ENCODE data around the gene DDX31.

DDX31 gene

DNA sequence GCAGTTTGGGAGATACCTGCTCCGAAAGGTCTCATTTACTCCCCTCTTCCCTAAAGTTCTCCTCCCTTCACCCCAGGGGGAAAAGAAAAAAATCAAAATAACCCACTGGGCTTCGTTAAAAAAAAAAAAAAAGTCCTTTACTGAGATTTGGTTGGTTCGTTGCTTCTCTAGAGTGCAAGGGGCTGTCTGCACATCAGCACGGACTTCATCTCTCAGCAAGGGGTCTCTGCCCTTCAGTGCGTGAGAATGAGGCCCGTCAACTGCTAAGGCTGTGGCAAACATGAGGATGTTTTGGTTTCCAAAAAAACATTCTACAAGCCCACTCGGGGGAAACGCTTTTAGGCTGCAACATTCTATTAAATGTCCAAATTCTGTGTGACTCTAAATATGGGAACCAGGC, 77.3 kb downstream of the DDX31 start:
- in situ Hi-C loops (cut with MboI; ENCODE audit: low sequenced_read_pairs, unreplicated experiment), result no loop called here
- TF ChIP-seq, protein P1, sequence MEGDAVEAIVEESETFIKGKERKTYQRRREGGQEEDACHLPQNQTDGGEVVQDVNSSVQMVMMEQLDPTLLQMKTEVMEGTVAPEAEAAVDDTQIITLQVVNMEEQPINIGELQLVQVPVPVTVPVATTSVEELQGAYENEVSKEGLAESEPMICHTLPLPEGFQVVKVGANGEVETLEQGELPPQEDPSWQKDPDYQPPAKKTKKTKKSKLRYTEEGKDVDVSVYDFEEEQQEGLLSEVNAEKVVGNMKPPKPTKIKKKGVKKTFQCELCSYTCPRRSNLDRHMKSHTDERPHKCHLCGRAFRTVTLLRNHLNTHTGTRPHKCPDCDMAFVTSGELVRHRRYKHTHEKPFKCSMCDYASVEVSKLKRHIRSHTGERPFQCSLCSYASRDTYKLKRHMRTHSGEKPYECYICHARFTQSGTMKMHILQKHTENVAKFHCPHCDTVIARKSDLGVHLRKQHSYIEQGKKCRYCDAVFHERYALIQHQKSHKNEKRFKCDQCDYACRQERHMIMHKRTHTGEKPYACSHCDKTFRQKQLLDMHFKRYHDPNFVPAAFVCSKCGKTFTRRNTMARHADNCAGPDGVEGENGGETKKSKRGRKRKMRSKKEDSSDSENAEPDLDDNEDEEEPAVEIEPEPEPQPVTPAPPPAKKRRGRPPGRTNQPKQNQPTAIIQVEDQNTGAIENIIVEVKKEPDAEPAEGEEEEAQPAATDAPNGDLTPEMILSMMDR (IDR thresholded peaks at IDR 0.05; ENCODE audit: borderline replicate concordance, control extremely low read depth, extremely low read depth, insufficient read depth, missing control alignments), result no peak
- DNase-seq (ENCODE audit: low spot score), result no peak

DNA sequence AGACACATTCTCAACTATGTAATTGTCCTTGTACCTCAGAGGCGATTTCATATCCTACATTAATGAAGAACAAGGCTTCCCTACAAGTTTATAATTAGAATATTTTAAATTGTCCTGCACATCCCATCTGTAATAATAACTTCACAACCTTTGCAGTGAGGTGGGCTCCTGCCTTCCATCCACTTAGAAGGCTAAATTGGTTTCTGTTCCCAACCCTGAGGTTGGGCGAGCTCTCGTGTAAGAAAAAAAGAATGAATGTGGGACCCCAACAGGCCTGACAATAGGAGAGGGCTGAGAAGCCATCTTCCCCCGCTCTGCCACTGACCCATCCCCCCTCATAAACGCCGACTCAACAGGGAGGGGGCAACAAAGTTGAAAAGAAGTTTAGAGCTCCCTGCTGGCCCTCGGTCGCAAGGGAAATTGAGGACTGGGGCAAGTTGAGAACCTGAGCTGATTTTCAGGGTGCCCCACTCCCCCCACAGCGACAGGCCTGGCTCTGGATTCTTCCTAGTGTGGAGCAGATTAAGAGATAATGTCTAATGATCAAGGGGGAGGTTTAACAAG, 78.0 kb downstream of the DDX31 start:
- in situ Hi-C loops (cut with MboI; ENCODE audit: low sequenced_read_pairs, unreplicated experiment), result no loop called here
- TF ChIP-seq, protein P1 (IDR thresholded peaks at IDR 0.05; ENCODE audit: borderline replicate concordance, control extremely low read depth, extremely low read depth, insufficient read depth, missing control alignments), result no peak
- DNase-seq (ENCODE audit: low spot score), result no peak

DNA sequence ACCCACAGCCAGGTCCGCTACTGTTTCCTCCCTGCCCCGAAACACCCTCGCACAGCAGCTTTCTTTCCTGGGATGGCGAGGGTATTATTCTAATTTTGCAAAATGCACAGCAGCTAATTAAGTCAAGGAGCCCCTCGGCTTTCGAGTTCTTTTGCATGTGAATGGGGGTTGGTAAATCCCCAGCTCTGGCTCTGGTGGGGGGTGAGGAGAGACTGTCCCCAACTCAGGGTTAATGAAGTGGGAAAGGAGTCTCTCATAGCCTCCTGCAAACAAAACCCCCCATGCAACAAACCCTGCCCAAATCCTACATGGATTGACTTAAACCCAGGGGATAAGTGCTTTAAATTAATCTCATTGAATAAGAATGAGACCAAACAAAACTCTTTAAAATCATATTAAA, 78.5 kb downstream of the DDX31 start:
- in situ Hi-C loops (cut with MboI; ENCODE audit: low sequenced_read_pairs, unreplicated experiment), result no loop called here
- DNase-seq (ENCODE audit: low spot score), result no peak
- TF ChIP-seq, protein P1 (IDR thresholded peaks at IDR 0.05; ENCODE audit: borderline replicate concordance, control extremely low read depth, extremely low read depth, insufficient read depth, missing control alignments), result no peak

DNA sequence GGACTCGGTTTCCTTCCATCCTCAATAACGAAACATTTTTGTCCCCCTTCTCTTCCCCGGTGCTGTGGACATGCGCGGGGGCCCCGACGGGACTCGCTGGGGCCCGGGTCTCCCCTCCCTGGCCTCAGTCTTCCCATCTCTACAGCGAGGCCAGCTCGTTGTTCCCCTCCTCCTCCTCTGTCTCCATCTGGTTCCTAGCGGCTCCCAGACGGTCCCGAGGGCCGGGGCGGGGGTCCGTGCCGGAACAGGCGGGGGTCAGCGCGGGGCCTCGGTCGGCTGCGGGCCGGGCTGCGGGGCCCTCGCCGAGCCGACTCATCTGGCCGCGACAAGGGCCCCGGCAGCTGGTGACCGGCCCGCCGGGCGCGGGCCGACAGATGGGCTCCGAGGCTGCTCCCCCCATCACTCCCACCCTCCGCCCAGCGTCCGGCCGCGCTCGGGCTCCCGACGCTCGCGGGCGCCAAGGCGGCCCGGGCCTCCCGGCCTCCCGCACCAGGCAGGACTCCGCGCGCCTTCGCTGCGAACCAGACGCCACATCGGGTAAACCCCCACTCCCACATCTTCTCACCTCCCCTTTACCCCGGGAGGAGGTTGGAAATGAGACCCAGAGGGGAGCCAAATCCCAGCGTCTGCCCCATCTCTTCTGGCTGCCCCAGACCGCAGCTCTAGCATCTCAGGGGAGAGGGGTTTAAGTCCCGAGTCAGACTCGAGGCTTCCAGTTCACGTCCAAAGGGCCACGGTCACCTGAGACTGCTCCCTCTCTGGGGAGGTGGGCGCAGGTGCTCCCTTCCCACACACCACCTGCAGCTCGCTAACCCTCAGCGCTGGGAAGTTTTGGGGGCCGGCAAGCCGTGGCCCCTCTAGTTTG, 79.2 kb downstream of the DDX31 start:
- peak; percentile 43 for DNase-seq (ENCODE audit: low spot score)
- in situ Hi-C loops (cut with MboI; ENCODE audit: low sequenced_read_pairs, unreplicated experiment), result no loop called here
- TF ChIP-seq, protein P1 (IDR thresholded peaks at IDR 0.05; ENCODE audit: borderline replicate concordance, control extremely low read depth, extremely low read depth, insufficient read depth, missing control alignments), result no peak

DNA sequence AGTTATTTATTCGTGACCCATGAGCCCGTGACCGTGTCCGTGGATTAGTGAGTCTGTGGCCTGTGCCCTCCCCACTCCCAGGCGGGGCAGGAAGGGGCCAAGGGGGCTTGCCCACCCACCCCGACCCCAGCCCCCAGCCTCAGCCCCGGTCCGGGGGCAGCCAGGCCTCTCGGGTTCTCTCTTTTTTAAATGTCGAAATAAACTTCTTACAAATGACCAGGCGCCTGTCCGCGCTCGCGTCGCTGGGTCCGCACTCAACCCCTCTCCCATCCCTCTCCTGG, 79.8 kb downstream of the DDX31 start:
- in situ Hi-C loops (cut with MboI; ENCODE audit: low sequenced_read_pairs, unreplicated experiment), result no loop called here

DNA sequence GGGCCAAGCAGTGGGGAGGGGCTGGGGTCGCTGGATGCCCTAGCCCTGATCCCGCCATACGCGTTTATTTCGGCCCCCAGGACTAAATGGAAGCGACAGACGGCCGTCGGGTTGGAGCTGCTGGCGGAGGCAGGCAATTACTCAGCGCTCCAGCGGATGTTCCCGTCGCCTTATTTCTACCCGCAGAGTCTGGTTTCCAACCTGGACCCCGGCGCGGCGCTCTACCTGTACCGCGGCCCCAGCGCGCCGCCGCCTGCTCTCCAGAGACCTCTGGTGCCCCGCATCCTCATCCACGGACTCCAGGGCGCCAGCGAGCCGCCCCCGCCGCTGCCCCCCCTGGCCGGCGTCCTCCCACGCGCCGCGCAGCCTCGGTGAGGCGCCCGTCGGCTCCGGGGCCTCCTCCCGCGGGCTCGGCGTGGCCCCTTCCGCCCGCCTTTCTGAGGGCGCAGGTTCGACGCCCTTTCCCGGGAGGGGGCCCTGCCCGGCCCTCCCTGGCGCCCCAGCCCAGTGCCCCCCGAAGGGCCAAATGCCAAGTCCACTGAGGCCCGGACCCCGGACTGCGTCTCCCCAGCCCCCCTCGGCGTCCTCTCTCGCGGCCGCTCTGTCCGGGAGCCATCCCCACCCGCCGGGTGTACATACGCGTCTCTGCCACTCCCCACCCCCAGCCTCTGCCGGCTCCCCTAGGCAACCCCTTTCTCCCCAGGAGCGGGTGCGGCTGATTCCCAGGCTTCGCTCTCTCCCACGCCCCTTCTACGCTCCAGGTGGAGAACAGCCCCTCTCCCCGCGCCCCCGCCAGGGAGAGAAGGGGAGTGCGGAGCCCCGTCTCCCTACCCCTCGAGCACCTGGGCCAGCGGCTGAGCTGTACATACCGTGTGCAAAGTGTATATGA, 80.4 kb downstream of the DDX31 start:
- TF ChIP-seq, protein P1 (IDR thresholded peaks at IDR 0.05; ENCODE audit: borderline replicate concordance, control extremely low read depth, extremely low read depth, insufficient read depth, missing control alignments), result no peak
- peak; percentile 41 for DNase-seq (ENCODE audit: low spot score)

More for the DNA sequence above, 79.8 kb downstream of the DDX31 start:
- DNase-seq (ENCODE audit: low spot score), result no peak
- TF ChIP-seq, protein P1 (IDR thresholded peaks at IDR 0.05; ENCODE audit: borderline replicate concordance, control extremely low read depth, extremely low read depth, insufficient read depth, missing control alignments), result no peak

More for the DNA sequence above, 80.4 kb downstream of the DDX31 start:
- in situ Hi-C loops (cut with MboI; ENCODE audit: low sequenced_read_pairs, unreplicated experiment), result no loop called here
